Measurements from ENCODE around the gene TLE5. TPM values are rescaled to one million over a fixed set of nuclear protein-coding genes. Genes with fewer than 3 reads are reported as not detected.
A peak's percentile ranks its signal among the peaks of the same experiment; 100 is the strongest.

The TLE5 gene
- total and polyA plus RNA-seq, 9 of the 15 experiments (the other 6 are each of a cell fraction or from before 2014, with no cell fraction given), result 2.0 to 347 (median 235) TPM

GRCh38 chr19:3039125-3039524, 23.2 kb downstream of the TLE5 start (continued):
- TF ChIP-seq PHB2 (IDR thresholded peaks at IDR 0.05; ENCODE audit: low read depth) (no peak), HDAC2 (IDR thresholded peaks at IDR 0.05) (peak; percentile 98), KDM1A (IDR thresholded peaks at IDR 0.05) (peak; percentile 96 to 98), GTF2E2 (tag; IDR thresholded peaks at IDR 0.05) (no peak), SIN3B (IDR thresholded peaks at IDR 0.05; ENCODE audit: low read depth) (no peak), C11orf30 (IDR thresholded peaks at IDR 0.05; ENCODE audit: low read depth) (no peak), ZBTB49 (CRISPR knock-in tag; IDR thresholded peaks at IDR 0.05; ENCODE audit: borderline replicate concordance) (no peak), TFAP4 (CRISPR knock-in tag; IDR thresholded peaks at IDR 0.05; ENCODE audit: borderline replicate concordance) (no peak), HNRNPH1 (optimal IDR thresholded peaks at IDR 0.05; ENCODE audit: low read depth, low read length) (no peak), ATF4 (CRISPR knock-in tag; IDR thresholded peaks at IDR 0.05) (no peak), MAFF (IDR thresholded peaks at IDR 0.05; ENCODE audit: low read length) (no peak), ZNF436 (CRISPR knock-in tag; IDR thresholded peaks at IDR 0.05) (no peak), SMAD4 (CRISPR knock-in tag; conservative IDR thresholded peaks at IDR 0.05) (no peak), RAD51 (IDR thresholded peaks at IDR 0.05; ENCODE audit: borderline replicate concordance, low read depth) (no peak), SAFB2 (IDR thresholded peaks at IDR 0.05; ENCODE audit: borderline replicate concordance, low read depth, low read length, severe bottlenecking) (no peak), NBN (IDR thresholded peaks at IDR 0.05; ENCODE audit: low read depth) (peak; percentile 36; the same call in 1 of the 2 replicates), HIVEP1 (CRISPR knock-in tag; IDR thresholded peaks at IDR 0.05) (no peak), PHF20 (IDR thresholded peaks at IDR 0.05; ENCODE audit: partially characterized antibody) (peak; percentile 88), MAZ (CRISPR knock-in tag; conservative IDR thresholded peaks at IDR 0.05 in 1 of 2, IDR thresholded peaks at IDR 0.05 in 1 of 2) (no peak), POLR2AphosphoS2 (IDR thresholded peaks at IDR 0.05; ENCODE audit: low read length) (no peak), ZNF764 (CRISPR knock-in tag; IDR thresholded peaks at IDR 0.05; ENCODE audit: low read depth) (no peak), SRSF7 (optimal IDR thresholded peaks at IDR 0.05; ENCODE audit: low read depth, low read length) (no peak), ARID4B (CRISPR knock-in tag; IDR thresholded peaks at IDR 0.05) (no peak)

Data from K562 (cell line).